T47D (cell line): ENCODE results near the gene QTRT2.

Source experiments
- DNase-seq, 2 experiments: peaks; one replicate each; pipeline versions ENCODE4 v3.0.0 to v3.0.0-alpha.2; 2011 to 2012; ENCODE audit warnings: low read depth in 1 of 2, low spot score in 1 of 2
- JUND ChIP-seq: IDR thresholded peaks from 2 replicates; pipeline ENCODE4 v1.6.1; 2012; ENCODE audit warnings: low read depth
- in situ Hi-C: cut with HindIII; loops from 2 replicates; pipeline ENCODE4 v1.10.0; 2016; ENCODE audit warnings: low sequenced_read_pairs, low pct_unique_long_range_greater_than_20kb

The QTRT2 gene

DNA sequence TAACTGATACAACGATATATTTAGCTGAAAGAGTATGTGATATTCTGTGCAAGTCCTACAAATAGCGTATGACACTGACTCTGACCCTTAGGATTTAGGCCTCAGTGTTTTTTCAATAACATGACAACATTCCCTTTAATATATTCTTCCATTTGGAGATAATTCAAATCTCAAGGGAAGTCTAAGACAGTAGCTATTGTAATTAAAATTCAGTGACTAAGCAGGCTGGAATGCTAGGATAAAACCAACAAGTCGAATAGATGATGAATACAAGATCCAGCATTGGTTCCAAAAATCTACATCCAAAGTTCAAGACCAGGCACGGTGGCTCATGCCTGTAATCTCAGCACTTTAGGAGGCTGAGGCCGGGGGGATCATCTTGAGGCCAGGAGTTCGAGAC, 56.2 kb downstream of the QTRT2 start:
- in situ Hi-C loops, result no loop called here
- no peak for TF ChIP-seq JUND

DNA sequence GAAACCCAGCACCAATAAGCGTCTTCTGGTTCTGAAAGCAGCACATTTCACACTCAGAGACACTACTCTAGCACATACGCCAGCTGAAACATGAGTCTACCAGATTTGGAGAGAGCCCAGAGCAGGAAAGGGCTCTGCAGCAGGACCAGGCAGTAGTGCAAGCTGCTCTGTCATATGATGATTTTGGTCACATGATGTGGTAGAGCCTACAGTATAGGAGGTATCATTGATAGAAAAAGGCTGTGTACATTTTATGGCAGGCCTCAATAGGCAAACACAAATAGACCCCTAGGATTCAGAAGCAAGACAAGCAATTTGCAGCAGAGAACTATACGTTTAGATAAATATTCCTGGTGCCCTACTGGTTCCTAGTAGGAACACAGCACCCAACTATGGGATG, 58.2 kb downstream of the QTRT2 start:
- no peak for DNase-seq
- no peak for TF ChIP-seq JUND
- in situ Hi-C loops, result no loop called here

More for the DNA sequence above, 56.2 kb downstream of the QTRT2 start:
- DNase-seq, result no peak

DNA sequence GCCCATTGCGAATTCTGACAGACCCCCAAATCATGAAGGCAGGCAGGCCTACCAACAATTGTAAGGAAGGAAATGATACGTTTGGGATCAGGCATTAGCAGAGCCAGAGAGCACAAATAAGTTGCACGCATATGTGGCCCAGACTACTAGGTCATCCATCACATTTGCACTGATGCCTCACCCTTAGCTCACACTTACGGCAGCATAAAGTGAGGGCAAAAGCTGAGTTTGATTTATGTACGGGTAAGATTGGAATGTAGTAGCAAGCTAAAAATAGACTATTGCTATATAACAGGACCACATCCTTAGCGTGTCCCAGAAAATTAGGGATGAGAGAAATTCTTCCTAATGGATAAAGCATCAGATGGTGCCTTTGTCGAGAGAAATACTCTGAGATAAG, 58.6 kb downstream of the QTRT2 start:
- no peak for DNase-seq
- in situ Hi-C loops, result no loop called here
- TF ChIP-seq JUND, result no peak

DNA sequence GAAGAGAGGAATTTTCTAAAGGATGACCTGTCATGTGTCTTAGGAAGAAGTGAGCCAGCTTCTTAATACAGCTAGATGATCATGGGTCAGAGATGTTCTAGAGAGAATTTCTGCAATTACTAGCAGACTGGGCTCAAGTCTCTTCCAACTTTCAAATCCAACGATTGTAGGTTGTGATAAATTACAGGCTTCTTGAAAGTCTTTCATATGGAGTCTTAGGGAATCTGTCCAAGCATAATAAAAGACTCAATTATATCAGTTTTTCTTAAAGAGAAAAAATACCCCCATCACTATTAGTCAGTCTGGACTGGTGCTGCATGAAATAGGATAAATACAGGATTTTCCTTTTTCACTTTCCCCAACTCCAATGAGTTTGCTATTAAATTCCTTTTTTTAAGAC, 63.2 kb downstream of the QTRT2 start:
- in situ Hi-C loops, result no loop called here
- TF ChIP-seq JUND, result no peak
- DNase-seq, result no peak

DNA sequence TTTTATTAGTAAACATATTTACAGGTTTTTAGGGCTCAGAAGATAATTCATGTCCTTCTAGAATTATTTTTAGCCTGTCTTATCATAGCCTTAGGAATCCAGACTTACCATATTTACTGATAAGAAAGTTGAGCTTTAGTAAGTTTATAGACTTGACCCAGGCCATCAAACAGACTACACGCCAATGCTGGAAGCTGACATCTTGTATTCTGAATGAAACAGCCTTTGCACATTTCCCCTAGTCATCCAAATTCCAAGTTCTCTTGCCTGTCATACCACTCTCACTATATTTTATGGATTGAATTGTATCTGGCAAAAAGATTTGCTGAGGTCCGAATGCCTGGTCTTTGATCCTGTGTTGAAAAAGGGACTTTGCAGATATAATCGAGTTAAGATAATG, 63.7 kb downstream of the QTRT2 start:
- no peak for TF ChIP-seq JUND
- in situ Hi-C loops, result no loop called here
- DNase-seq, result no peak

DNA sequence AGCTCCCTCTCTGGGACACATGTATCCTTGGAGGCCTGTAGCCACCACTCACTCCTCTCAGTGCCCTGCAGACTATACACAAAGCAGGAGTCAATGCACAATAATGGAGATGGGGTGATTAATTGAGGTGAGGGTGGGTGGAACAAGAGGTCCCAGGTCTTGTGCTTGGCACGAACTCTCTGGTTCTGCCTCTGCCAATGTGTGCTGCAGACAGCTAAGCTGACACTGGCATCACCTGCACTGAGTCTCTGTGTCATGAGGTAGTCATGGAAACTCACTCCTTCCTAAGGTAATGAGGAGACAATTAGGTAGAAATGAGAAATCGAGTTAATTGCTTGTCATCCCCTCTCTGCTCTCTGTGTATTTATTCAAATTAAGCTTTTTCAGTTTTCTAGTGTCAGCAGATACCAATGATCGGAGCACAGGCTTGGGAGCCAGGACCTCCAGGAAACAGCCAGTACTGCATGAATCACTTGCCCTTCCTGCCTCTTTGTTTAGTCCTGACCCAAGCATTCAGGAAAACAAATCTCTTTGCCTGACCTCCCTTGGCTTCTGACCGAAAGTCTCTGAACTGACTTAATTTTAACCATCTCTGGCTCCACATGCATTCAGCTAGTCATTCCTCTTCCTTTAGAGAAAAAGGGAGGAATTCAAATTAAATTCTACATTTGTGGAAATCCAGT, 65.6 kb downstream of the QTRT2 start:
- TF ChIP-seq JUND, result no peak
- in situ Hi-C loops, result no loop called here
- no peak for DNase-seq

DNA sequence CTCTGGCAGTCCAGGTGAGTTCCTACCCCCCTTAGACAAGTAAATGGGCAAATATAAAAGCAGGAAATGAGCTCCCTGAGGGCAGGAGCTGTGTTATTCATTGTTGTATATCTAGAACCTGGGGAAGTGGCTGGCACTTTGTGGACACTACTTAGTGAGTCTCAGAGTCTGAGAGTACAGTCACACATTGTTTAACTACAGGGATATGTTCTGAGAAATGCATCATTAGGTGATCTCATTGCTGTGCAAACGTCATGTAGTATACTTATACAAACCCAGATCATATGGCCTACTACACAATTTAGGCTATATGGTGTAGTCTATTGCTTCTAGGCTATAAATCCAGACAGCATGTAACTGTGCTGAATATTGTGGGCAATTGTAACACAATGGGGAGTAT, 69.9 kb downstream of the QTRT2 start:
- no peak for DNase-seq
- in situ Hi-C loops, result no loop called here
- TF ChIP-seq JUND, result no peak

DNA sequence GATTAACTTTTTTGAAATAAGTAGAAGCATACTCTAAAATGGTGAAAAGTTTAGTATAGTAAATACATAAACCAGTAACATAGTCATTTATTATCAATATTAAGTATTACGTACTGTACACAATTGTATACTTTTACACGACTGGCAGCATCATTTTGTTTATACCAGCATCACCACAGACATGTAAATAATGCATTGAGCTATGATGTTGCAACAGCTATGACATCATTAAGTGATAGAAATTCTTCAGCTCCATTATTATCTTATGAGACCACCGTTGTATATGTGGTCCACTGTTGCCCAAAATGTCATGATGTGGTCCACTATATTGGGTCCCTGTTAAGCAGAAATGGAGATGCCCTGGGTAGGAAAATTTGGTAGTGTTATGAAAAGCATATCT, 71.0 kb downstream of the QTRT2 start:
- DNase-seq, result no peak
- in situ Hi-C loops, result no loop called here
- no peak for TF ChIP-seq JUND

DNA sequence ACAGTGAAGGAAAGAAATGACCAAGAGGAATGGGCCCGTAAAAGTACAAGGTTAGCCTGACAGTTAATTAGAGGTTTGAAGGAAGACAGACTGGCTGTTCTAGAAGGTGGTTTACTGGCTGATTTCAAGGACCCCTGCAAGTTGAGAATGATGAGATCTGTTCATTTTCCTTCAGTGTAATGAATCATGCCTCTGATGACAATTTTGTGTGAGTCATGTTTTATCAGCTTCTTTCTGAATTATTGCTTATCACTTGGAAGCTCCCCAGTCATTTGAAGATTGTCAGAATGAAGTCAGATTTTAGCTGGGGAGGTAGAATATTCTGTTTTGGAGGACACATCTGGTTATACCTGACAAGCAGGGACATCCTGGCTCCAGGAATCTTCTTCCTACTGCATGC, 71.7 kb downstream of the QTRT2 start:
- in situ Hi-C loops, result no loop called here
- TF ChIP-seq JUND, result no peak
- DNase-seq, result no peak

DNA sequence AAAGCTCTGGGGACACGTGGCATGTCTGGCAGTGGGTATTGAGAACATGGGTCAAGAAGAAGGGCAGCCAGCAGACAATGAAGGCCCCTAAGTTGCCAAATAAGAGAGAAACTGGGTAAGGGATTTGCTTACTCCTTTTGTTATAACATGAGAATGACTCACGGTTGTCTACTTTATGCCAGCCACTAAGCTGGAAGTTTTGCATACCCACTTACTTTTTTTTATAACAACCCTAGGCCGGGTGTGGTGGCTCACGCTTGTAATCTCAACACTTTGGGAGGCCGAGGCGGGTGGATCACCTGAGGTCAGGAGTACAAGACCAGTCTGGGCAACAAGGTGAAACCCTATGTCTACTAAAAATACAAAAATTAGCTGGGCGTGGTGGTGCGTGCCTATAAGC, 72.3 kb downstream of the QTRT2 start:
- in situ Hi-C loops, result no loop called here
- no peak for TF ChIP-seq JUND
- no peak for DNase-seq

DNA sequence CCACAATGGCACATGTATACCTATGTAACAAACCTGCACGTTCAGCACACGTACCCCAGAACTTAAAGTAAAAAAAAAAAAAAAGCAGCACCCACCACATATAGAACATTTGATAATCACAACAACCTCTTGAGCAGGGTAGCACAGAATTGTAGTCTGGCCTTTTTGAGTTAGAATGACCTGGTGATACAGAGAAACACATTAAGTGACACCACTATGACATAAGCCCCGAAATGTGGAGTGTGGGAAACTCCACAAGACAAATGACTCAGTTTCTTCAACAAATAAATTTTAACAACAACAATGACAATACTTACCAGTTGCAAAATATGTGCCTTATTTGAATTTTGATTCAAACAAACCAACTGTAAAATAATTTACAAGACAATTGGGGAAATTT, 76.0 kb downstream of the QTRT2 start:
- TF ChIP-seq JUND, result no peak
- DNase-seq, result no peak
- in situ Hi-C loops, result no loop called here

DNA sequence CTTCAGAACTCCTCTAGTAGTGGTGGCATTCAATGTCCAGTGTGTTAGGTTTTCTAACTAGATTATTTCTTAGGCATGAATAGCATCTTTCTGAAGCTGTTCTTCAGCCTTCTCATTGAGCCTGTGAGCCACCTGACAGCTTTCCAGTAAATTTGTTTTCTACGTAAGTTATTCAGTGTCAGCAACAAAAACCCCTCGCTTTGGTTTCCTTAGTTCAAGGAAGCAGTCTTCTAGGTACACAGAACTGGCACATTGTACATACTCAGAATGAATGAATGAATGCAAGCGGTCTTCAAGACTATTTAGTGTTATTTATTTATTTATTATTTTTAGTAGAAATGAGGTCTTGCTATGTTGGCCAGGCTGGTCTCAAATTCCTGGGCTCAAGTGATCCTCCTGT, 77.4 kb downstream of the QTRT2 start:
- no peak for DNase-seq
- in situ Hi-C loops, result no loop called here
- TF ChIP-seq JUND, result no peak
